ENCODE data around the gene NKX6-2. TPM values are rescaled to one million over a fixed set of nuclear protein-coding genes. Genes with fewer than 3 reads are reported as not detected.

NKX6-2 gene
- total and polyA plus RNA-seq, 5 experiments from 2014 or later, result 0.66 TPM; not detected in 4

- Mint-ChIP-seq H3K27ac (no peak overlapping the region), H3K4me1 (no peaks in the 10 kb centered on the region), H3K9me3 (no peaks in the 10 kb centered on the region), H3K27me3 (peaks cover 0 to 18% (median 8%) of the 10 kb centered on the region in 5 donors), H3K36me3 (no peaks in the 10 kb centered on the region), H3K4me3 (no peak overlapping the region)
- ATAC-seq (no peak), DNase-seq (peak in 2 of 10 donors; percentile 1 to 48)
- POLR2A ChIA-PET, result no interaction called here
These were observed 24.3 kb upstream of the NKX6-2 start for GRCh38 chr10:132810141-132810806.

GRCh38 chr10:132809232-132810140 is 23.5 kb upstream of the NKX6-2 start:
- POLR2A ChIA-PET, result no interaction called here

GRCh38 chr10:132808383-132809231 is 22.7 kb upstream of the NKX6-2 start:
- Mint-ChIP-seq H3K9me3 (no peaks in the 10 kb centered on the region), H3K27ac (no peak overlapping the region), H3K4me1 (no peaks in the 10 kb centered on the region), H3K27me3 (peaks cover 0 to 10% (median 7%) of the 10 kb centered on the region in 5 donors), H3K4me3 (no peak overlapping the region), H3K36me3 (no peaks in the 10 kb centered on the region)
- ATAC-seq (no peak), DNase-seq (peak in 2 of 10 donors; percentile 0 to 60)
- POLR2A ChIA-PET, result no interaction called here

More at GRCh38 chr10:132809232-132810140, 23.5 kb upstream of the NKX6-2 start:
- H3K9me3 Mint-ChIP-seq, result no peaks in the 10 kb centered on the region
- no peak overlapping the region for H3K4me3 Mint-ChIP-seq
- peak overlapping the region in 1 of 10 donors; percentile 29 for H3K27ac Mint-ChIP-seq
- DNase-seq (peak in 2 of 10 donors; percentile 0 to 60), ATAC-seq (no peak)
- H3K4me1 Mint-ChIP-seq, result no peaks in the 10 kb centered on the region
- H3K27me3 Mint-ChIP-seq, result peaks cover 0 to 17% (median 7%) of the 10 kb centered on the region in 5 donors
- H3K36me3 Mint-ChIP-seq, result no peaks in the 10 kb centered on the region

GRCh38 chr10:132807621-132808049 is 21.7 kb upstream of the NKX6-2 start:
- peaks cover 0 to 1% (median 0%) of the 10 kb centered on the region in 4 donors for H3K4me1 Mint-ChIP-seq
- POLR2A ChIA-PET, result no interaction called here
- no peaks in the 10 kb centered on the region for H3K36me3 Mint-ChIP-seq
- no peak overlapping the region for H3K4me3 Mint-ChIP-seq
- no peaks in the 10 kb centered on the region for H3K9me3 Mint-ChIP-seq
- DNase-seq, result peak in 2 of 10 donors; percentile 0 to 52
- no peak overlapping the region for H3K27ac Mint-ChIP-seq
- H3K27me3 Mint-ChIP-seq, result peaks cover 0 to 9% (median 7%) of the 10 kb centered on the region in 5 donors
- ATAC-seq, result no peak

GRCh38 chr10:132806561-132807003 is 20.6 kb upstream of the NKX6-2 start:
- Mint-ChIP-seq H3K9me3 (no peaks in the 10 kb centered on the region), H3K27ac (no peak overlapping the region)
- DNase-seq, result peak in 1 of 10 donors; percentile 0

GRCh38 chr10:132806110-132806509 is 20.2 kb upstream of the NKX6-2 start:
- no peak overlapping the region for H3K4me3 Mint-ChIP-seq
- H3K4me1 Mint-ChIP-seq, result peaks cover 0 to 1% (median 0%) of the 10 kb centered on the region in 4 donors
- DNase-seq, result no peak
- H3K27ac Mint-ChIP-seq, result no peak overlapping the region
- ATAC-seq, result no peak
- H3K9me3 Mint-ChIP-seq, result no peaks in the 10 kb centered on the region
- POLR2A ChIA-PET, result no interaction called here
- peaks cover 0 to 9% (median 7%) of the 10 kb centered on the region in 5 donors for H3K27me3 Mint-ChIP-seq
- H3K36me3 Mint-ChIP-seq, result no peaks in the 10 kb centered on the region

More at GRCh38 chr10:132806561-132807003, 20.6 kb upstream of the NKX6-2 start:
- no peak for ATAC-seq
- no peaks in the 10 kb centered on the region for H3K36me3 Mint-ChIP-seq
- H3K4me3 Mint-ChIP-seq, result no peak overlapping the region
- POLR2A ChIA-PET, result no interaction called here
- peaks cover 0 to 1% (median 0%) of the 10 kb centered on the region in 4 donors for H3K4me1 Mint-ChIP-seq
- peaks cover 0 to 9% (median 7%) of the 10 kb centered on the region in 5 donors for H3K27me3 Mint-ChIP-seq

GRCh38 chr10:132805599-132805998 is 19.7 kb upstream of the NKX6-2 start:
- Mint-ChIP-seq H3K4me1 (peaks cover 0 to 1% (median 0%) of the 10 kb centered on the region in 4 donors), H3K27ac (no peak overlapping the region), H3K4me3 (no peak overlapping the region), H3K36me3 (no peaks in the 10 kb centered on the region), H3K27me3 (peaks cover 0 to 9% (median 4%) of the 10 kb centered on the region in 5 donors), H3K9me3 (no peaks in the 10 kb centered on the region)
- no peak for ATAC-seq
- peak in 1 of 10 donors; percentile 0 for DNase-seq
- POLR2A ChIA-PET, result no interaction called here

- Mint-ChIP-seq H3K36me3 (no peaks in the 10 kb centered on the region), H3K9me3 (no peaks in the 10 kb centered on the region), H3K27ac (no peak overlapping the region), H3K4me1 (peaks cover 0 to 1% (median 0%) of the 10 kb centered on the region in 4 donors), H3K4me3 (no peak overlapping the region), H3K27me3 (peaks cover 0 to 6% (median 2%) of the 10 kb centered on the region in 5 donors)
- ATAC-seq, result no peak
- POLR2A ChIA-PET, result no interaction called here
- DNase-seq, result peak in 1 of 10 donors; percentile 56
These were observed 19.0 kb upstream of the NKX6-2 start for GRCh38 chr10:132804785-132805426.

- H3K9me3 Mint-ChIP-seq, result no peaks in the 10 kb centered on the region
- H3K27ac Mint-ChIP-seq, result no peak overlapping the region
- POLR2A ChIA-PET, result no interaction called here
- H3K36me3 Mint-ChIP-seq, result no peaks in the 10 kb centered on the region
- DNase-seq, result no peak
- peaks cover 0 to 1% (median 0%) of the 10 kb centered on the region in 4 donors for H3K4me1 Mint-ChIP-seq
- ATAC-seq, result no peak
- H3K27me3 Mint-ChIP-seq, result peaks cover 0 to 2% (median 0%) of the 10 kb centered on the region in 5 donors
- no peak overlapping the region for H3K4me3 Mint-ChIP-seq
These were observed 18.3 kb upstream of the NKX6-2 start for GRCh38 chr10:132804287-132804686.

GRCh38 chr10:132803416-132804210 is 17.7 kb upstream of the NKX6-2 start:
- H3K9me3 Mint-ChIP-seq, result no peaks in the 10 kb centered on the region
- H3K27me3 Mint-ChIP-seq, result peaks cover 0 to 2% (median 0%) of the 10 kb centered on the region in 5 donors
- DNase-seq, result no peak
- no peak for ATAC-seq
- POLR2A ChIA-PET, result no interaction called here
- no peaks in the 10 kb centered on the region for H3K36me3 Mint-ChIP-seq
- H3K4me1 Mint-ChIP-seq, result peaks cover 0 to 1% (median 0%) of the 10 kb centered on the region in 4 donors
- H3K27ac Mint-ChIP-seq, result no peak overlapping the region
- H3K4me3 Mint-ChIP-seq, result no peak overlapping the region

GRCh38 chr10:132802694-132803320 is 16.9 kb upstream of the NKX6-2 start:
- H3K4me1 Mint-ChIP-seq, result peaks cover 0 to 1% (median 0%) of the 10 kb centered on the region in 4 donors
- no peak overlapping the region for H3K4me3 Mint-ChIP-seq
- H3K27ac Mint-ChIP-seq, result no peak overlapping the region
- DNase-seq (no peak), ATAC-seq (no peak)
- peaks cover 0 to 2% (median 0%) of the 10 kb centered on the region in 5 donors for H3K27me3 Mint-ChIP-seq
- POLR2A ChIA-PET, result no interaction called here
- no peaks in the 10 kb centered on the region for H3K9me3 Mint-ChIP-seq
- no peaks in the 10 kb centered on the region for H3K36me3 Mint-ChIP-seq
